Stimulated activated CD8-positive, alpha-beta memory T cell treated with anti-CD3 and anti-CD28 coated beads, Interleukin-7, amount 100 ng/mL, for 24 hours (primary cell): ENCODE results near the gene EFNA3.

ENCODE experiments used
- DNase-seq: peaks from one replicate; pipeline ENCODE4 v3.0.0-alpha.2; 2020; ENCODE audit warnings: low read depth

EFNA3 gene

DNA sequence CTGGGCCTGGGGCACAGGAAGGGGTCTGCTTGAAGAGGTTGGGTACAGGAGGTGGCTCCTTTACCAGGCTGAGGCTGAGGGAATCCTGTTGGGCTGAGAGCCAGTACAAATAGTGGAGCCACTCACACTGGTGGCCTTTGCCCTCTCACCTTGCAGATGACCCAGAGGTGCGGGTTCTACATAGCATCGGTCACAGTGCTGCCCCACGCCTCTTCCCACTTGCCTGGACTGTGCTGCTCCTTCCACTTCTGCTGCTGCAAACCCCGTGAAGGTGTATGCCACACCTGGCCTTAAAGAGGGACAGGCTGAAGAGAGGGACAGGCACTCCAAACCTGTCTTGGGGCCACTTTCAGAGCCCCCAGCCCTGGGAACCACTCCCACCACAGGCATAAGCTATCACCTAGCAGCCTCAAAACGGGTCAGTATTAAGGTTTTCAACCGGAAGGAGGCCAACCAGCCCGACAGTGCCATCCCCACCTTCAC, 55.2 kb downstream of the EFNA3 start:
- no peak for DNase-seq

DNA sequence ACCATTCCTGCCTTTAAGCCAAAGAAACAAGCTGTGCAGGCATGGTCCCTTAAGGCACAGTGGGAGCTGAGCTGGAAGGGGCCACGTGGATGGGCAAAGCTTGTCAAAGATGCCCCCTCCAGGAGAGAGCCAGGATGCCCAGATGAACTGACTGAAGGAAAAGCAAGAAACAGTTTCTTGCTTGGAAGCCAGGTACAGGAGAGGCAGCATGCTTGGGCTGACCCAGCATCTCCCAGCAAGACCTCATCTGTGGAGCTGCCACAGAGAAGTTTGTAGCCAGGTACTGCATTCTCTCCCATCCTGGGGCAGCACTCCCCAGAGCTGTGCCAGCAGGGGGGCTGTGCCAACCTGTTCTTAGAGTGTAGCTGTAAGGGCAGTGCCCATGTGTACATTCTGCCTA, 55.7 kb downstream of the EFNA3 start:
- no peak for DNase-seq

DNA sequence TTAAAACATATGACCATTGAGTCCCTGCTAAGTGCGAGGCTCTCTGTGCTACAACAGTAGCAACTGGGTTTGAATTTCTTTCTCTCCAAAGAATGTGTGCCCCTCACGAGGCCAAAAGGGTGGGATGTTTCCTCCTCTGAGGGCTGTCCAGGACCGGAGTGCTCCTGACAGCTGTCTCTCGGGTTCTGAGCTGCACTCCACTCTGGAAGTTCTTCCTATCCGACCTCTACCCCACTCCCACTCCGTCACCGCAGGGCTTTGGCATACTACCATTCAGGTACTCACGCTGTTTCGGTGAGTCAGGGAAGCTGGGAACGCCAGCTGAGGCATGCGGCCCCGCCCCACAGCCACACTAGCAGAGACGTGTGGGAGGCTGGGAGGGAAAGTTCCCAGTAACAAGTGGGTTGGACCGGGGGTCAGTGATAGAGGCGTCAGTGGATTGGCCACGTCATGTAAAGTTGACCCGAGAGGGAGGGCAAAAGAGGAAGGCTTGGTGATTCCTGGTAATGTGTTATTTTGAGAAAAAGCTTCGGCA, 56.3 kb downstream of the EFNA3 start:
- peak; percentile 44 for DNase-seq

DNA sequence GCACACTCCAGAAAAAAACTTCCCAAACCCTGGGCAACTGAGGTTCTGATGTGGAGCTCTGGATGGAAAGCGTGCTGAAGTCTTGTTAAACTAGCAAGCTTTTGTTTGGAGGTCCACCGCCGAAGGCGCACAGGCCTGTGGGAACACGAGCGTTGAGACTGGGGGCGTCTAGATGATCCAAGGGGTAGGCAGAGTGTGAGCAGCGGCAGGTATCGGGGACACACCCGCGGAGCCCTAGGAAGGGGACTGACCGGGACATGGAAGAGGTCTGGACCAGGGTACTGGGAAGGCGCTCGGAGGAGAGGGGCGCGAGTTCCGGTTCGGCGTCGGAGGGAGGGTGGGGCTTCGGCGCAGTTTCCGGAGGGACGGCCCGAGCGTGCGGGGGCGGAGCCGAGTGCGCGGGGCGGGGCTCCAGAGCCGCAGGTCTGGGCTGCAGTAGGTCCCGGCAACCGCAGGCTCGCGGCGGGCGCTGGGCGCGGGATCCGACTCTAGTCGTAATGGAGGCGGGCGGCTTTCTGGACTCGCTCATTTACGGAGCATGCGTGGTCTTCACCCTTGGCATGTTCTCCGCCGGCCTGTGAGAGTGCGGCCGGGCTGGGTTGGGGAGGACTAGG, 56.9 kb downstream of the EFNA3 start, which contains the start of gene SLC50A1:
TSS of gene SLC50A1 (plus strand) at position 438 of the 614 bp plus-strand sequence. CDS start at position 498, 60 bp downstream.
- DNase-seq, result peak; percentile 87

DNA sequence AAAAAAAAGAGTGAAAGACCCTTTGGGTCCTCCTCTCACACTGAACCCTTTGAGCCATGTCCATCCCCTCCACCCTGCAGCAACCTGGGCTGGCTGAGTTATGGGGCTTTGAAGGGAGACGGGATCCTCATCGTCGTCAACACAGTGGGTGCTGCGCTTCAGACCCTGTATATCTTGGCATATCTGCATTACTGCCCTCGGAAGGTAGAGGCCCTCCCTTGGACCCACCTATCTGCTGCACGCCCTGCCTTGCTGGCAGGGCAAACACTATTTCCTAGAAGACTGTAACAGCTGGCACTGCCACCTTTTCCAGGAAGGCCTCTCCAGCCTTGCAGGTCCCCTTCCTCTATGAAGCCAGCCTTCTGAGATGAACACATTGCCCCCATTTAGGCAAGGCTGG, 58.1 kb downstream of the EFNA3 start:
- DNase-seq, result no peak
